GM12872 (cell line): ENCODE measurements around the gene FAM107A.

ENCODE experiments used
- TF ChIP-seq, protein P1 (sequence below): IDR thresholded peaks from 3 replicates; pipeline ENCODE4 v1.5.1; 2011; ENCODE audit warnings: low read depth, mild to moderate bottlenecking, low read length, moderate library complexity; ENCODE audit not compliant: insufficient read depth

Gene FAM107A

GRCh38 chr3:58529516-58530353 lies 47.5 kb downstream of the FAM107A start:
- TF ChIP-seq, protein P1, sequence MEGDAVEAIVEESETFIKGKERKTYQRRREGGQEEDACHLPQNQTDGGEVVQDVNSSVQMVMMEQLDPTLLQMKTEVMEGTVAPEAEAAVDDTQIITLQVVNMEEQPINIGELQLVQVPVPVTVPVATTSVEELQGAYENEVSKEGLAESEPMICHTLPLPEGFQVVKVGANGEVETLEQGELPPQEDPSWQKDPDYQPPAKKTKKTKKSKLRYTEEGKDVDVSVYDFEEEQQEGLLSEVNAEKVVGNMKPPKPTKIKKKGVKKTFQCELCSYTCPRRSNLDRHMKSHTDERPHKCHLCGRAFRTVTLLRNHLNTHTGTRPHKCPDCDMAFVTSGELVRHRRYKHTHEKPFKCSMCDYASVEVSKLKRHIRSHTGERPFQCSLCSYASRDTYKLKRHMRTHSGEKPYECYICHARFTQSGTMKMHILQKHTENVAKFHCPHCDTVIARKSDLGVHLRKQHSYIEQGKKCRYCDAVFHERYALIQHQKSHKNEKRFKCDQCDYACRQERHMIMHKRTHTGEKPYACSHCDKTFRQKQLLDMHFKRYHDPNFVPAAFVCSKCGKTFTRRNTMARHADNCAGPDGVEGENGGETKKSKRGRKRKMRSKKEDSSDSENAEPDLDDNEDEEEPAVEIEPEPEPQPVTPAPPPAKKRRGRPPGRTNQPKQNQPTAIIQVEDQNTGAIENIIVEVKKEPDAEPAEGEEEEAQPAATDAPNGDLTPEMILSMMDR, result peak; percentile 40; the same call in 2 of the 3 replicates

DNA sequence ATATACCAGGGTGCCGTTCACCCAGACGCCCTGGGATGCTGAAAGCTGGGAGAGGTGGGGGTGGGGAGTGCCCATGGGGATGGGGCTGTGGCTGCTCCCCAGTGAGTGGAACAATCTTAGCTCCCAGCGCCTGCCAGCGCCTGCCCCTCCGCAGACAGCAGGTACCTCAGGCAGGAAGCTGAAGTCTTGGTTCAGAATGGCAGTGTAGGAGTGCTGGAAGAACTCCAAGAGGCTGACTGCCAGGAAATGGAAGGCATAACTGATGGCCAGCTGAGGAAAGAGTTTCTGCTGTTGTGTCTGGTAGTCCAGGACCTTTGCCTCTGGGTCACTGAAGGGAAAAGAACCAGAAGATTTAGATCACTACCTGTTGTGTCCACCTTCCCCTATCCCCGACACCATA lies 48.6 kb downstream of the FAM107A start:
- TF ChIP-seq, protein P1, result no peak

DNA sequence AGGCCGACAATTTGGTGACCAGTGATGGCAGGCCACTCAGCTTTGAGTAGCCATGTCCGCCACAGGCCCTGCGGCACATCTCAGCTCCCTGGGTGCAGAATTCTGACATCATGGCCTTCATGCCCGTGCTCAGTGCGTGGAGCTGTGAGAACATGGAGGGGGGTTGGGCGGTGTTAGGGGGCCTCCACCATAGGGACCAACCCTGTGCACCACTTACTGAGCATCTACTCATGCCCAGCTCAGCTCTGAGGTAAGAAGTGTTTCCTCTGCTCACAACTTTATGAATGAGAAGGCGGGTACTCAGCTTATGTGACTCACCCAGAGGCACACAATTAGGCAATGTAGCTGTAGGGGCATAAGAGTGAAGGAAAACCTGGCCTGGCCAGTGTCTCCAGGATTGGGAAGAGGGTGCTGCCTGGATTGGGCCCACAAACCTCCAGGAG lies 50.7 kb downstream of the FAM107A start:
- TF ChIP-seq, protein P1, result no peak

GRCh38 chr3:58524326-58524888 lies 52.8 kb downstream of the FAM107A start:
- TF ChIP-seq, protein P1, result no peak

DNA sequence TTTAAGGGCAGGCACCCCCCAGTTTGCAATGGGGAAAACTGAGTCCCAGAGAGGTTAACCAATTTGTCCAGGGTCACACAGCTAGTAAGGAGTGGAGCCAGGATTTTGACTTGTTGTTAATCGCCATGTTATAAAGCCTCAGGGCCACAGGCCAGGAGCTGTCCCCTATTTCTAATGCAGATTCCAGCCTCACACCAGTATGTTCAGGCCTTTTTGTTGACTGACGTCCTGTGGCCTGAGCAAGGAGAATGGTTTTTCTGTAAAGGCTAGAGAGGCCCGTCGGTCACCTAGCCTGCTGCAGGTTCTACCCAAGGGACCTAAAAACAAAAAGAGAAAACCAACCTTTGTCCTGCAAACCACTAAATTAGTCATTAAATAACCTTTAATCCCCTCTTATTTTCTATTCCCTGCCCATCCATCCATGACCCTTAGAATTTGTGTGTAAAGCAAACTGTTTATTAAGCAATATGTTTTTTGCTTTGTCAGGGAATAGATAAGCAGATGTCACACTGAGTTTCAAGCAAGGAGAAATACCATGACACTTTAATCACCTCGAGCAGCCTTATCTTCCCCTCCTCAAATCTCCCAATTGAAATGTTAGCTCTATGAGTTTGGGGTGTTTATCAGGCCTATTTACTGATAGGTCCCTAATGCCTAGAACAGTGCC lies 54.3 kb downstream of the FAM107A start:
- TF ChIP-seq, protein P1, result no peak

DNA sequence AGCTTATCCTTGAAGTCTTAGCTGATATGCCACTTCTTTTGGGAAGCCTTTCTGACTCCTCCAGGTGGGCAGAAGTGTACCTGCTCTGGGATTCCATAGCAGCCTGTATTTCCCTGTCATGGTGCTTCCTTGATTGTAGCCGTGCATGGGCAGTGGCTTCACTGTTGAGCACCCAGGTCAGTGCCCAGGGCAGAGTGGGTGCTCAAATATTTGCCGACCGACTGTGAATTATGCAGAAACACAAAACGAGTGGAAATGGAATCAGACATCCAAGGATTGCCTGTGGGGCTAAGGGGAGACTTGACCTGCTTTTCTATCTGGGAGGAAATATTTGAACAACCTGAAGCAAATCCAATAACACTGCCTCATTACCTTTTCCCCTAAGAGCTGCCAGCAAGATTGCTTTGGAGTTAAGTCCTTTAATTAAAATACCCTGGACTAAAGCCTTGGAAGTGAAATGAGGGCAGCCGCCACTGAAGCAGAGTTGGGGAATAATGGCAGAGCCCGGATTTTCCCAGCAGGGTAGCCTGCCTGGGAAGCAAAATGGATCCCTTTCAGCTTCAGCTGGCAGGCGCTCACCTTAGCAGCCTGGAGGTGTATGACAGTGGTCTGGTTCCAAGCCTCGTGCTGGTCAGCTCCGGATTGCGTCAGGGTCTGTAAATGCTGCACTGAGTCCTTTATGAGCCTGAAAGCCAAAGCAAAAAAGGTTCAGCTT lies 55.1 kb downstream of the FAM107A start:
- TF ChIP-seq, protein P1, result no peak

DNA sequence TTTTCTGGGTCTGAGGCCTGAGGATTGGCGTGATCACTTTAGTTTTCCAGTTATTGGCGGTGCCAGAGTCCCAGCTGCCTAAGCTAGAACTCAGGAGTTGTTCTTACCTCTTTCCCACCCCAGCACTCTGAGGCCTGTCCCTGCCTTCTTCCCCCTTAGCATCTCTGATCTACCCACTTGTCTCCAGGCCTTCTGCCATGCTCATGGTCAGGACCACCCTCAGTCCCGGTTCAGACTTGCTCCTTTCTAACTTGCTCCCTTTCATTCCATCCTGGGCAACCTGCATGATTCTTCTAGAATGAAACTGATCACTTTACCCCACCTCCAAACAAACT lies 55.9 kb downstream of the FAM107A start:
- TF ChIP-seq, protein P1, result no peak
